IMR-90 (cell line): ENCODE results near the gene LAMA3. TPM values are rescaled to one million over a fixed set of nuclear protein-coding genes. Genes with fewer than 3 reads are reported as not detected.

ENCODE experiments used
- ATAC-seq: fragments of 200-7000 bp; cut with Tn5 transposase; 2 replicates; pipeline ENCODE4 v1.9.1; 2020; ENCODE audit warnings: low read depth, mild to moderate bottlenecking, moderate library complexity
- BruUV-seq: library from RNA; stranded (reverse); fragments of 400-500 nt; replicated peaks from 2 replicates; lab custom pipeline; 2021; lab: Mats Ljungman, UMichigan
- CTCF ChIA-PET: fragments of 300-600 bp; formaldehyde crosslinking; extraction: SDS; loops from one replicate; lab custom pipeline; 2021; ENCODE audit warnings: antibody characterized with exemption; lab: Yijun Ruan, JAX
- POLR2A ChIA-PET: fragments of 300-600 bp; sonication (Branson Sonifier 250); formaldehyde crosslinking; loops from one replicate; lab custom pipeline; 2022; ENCODE audit warnings: antibody characterized with exemption; ENCODE audit not compliant: unreplicated experiment; lab: Charles Lee
- DNase-seq: peaks from one replicate; pipeline ENCODE4 v3.0.0; 2013
- H2AFZ ChIP-seq: replicated peaks from 2 replicates; pipeline ENCODE3; 2013; ENCODE audit warnings: low read length, mild to moderate bottlenecking; ENCODE audit not compliant: poor library complexity
- H2AK5ac ChIP-seq: 2 replicates; pipeline ENCODE4 v1.6.1; 2013; ENCODE audit warnings: low read depth, low read length, inconsistent platforms
- H2AK9ac ChIP-seq: replicated peaks from 2 replicates; pipeline ENCODE3; 2013; ENCODE audit warnings: mild to moderate bottlenecking, low read depth, low read length, moderate library complexity; ENCODE audit not compliant: poor library complexity
- H2BK120ac ChIP-seq: 2 replicates; pipeline ENCODE4 v1.6.1; 2013; ENCODE audit warnings: low read depth, low read length, inconsistent platforms
- H2BK15ac ChIP-seq: 3 replicates; pipeline ENCODE4 v1.6.1; 2013; ENCODE audit warnings: low read depth, low read length, inconsistent platforms
- H2BK20ac ChIP-seq: 2 replicates; pipeline ENCODE4 v1.6.1; 2013; ENCODE audit warnings: low read depth, mild to moderate bottlenecking, inconsistent platforms, low read length, moderate library complexity
- H2BK5ac ChIP-seq: 2 replicates; pipeline ENCODE4 v1.6.1; 2013; ENCODE audit warnings: mild to moderate bottlenecking, low read depth, low read length, inconsistent platforms; ENCODE audit not compliant: poor library complexity, severe bottlenecking
- H3K14ac ChIP-seq: replicated peaks from 2 replicates; pipeline ENCODE4 v1.6.1; 2013; ENCODE audit warnings: low read depth, low read length, inconsistent platforms
- H3K18ac ChIP-seq: 2 replicates; pipeline ENCODE4 v1.6.1; 2013; ENCODE audit warnings: low read depth, low read length, control low read depth
- H3K23ac ChIP-seq: 2 replicates; pipeline ENCODE4 v1.6.1; 2013; ENCODE audit warnings: low read depth, low read length, inconsistent platforms
- H3K27ac ChIP-seq: 2 replicates; pipeline ENCODE4 v1.5.1; 2013; ENCODE audit warnings: mild to moderate bottlenecking, control low read depth, low read length; ENCODE audit not compliant: insufficient read depth
- H3K27me3 ChIP-seq: 2 replicates; pipeline ENCODE4 v1.6.1; 2013; ENCODE audit warnings: low read length; ENCODE audit not compliant: control insufficient read depth, insufficient read depth
- H3K36me3 ChIP-seq: 2 replicates; pipeline ENCODE4 v1.6.1; 2013; ENCODE audit warnings: low read length, mixed read lengths; ENCODE audit not compliant: control insufficient read depth, insufficient read depth
- H3K4ac ChIP-seq: 2 replicates; pipeline ENCODE4 v1.6.1; 2013; ENCODE audit warnings: low read depth, low read length, inconsistent platforms
- H3K4me1 ChIP-seq: 2 replicates; pipeline ENCODE4 v1.6.1; 2013; ENCODE audit warnings: low read length, mixed read lengths; ENCODE audit not compliant: control insufficient read depth, insufficient read depth
- H3K4me2 ChIP-seq: 2 replicates; pipeline ENCODE4 v1.6.1; 2013; ENCODE audit warnings: low read depth, mild to moderate bottlenecking, control low read depth, low read length, moderate library complexity
- H3K4me3 ChIP-seq: 2 replicates; pipeline ENCODE4 v1.5.1; 2013; ENCODE audit warnings: low read depth, mild to moderate bottlenecking, control low read depth, low read length, moderate library complexity; ENCODE audit not compliant: insufficient read depth
- H3K56ac ChIP-seq: 2 replicates; pipeline ENCODE4 v1.6.1; 2013; ENCODE audit warnings: low read length, inconsistent platforms; ENCODE audit not compliant: insufficient read depth; ENCODE audit errors: extremely low read depth
- H3K79me1 ChIP-seq, 2 experiments: 2 replicates each; pipeline ENCODE4 v1.6.1; 2013; ENCODE audit warnings: low read length in 2 of 2, inconsistent platforms in 1 of 2, low read depth in 1 of 2
- H3K9ac ChIP-seq: 2 replicates; pipeline ENCODE4 v1.6.1; 2013; ENCODE audit warnings: low read depth, low read length, control low read depth
- H3K9me1 ChIP-seq: 2 replicates; pipeline ENCODE4 v1.6.1; 2013; ENCODE audit warnings: low read length, inconsistent platforms; ENCODE audit not compliant: insufficient read depth
- H3K9me3 ChIP-seq: 2 replicates; pipeline ENCODE4 v1.6.1; 2013; ENCODE audit warnings: low read length; ENCODE audit not compliant: control insufficient read depth, insufficient read depth
- H4K20me1 ChIP-seq: 2 replicates; pipeline ENCODE4 v1.6.1; 2013; ENCODE audit warnings: low read length, inconsistent platforms; ENCODE audit not compliant: insufficient read depth
- H4K5ac ChIP-seq: 2 replicates; pipeline ENCODE4 v1.6.1; 2013; ENCODE audit warnings: mild to moderate bottlenecking, low read depth, low read length, control low read depth
- H4K8ac ChIP-seq, 2 experiments: 2 replicates each; pipeline ENCODE4 v1.6.1; 2013; ENCODE audit warnings: low read depth in 2 of 2, low read length in 2 of 2, control low read depth in 1 of 2, inconsistent platforms in 1 of 2
- H4K91ac ChIP-seq: 2 replicates; pipeline ENCODE4 v1.6.1; 2013; ENCODE audit warnings: low read depth, low read length, inconsistent platforms; ENCODE audit not compliant: insufficient read depth
- BHLHE40 ChIP-seq: fragments of 150-350 bp; IDR thresholded peaks from 2 replicates; pipeline ENCODE4 v1.6.1; 2016; ENCODE audit warnings: mild to moderate bottlenecking, low read depth, low read length
- CEBPB ChIP-seq: IDR thresholded peaks from 2 replicates; pipeline ENCODE4 v1.6.1; 2012; ENCODE audit warnings: low read depth, low read length, improper control_type of control experiment
- CHD1 ChIP-seq: IDR thresholded peaks from 2 replicates; pipeline ENCODE4 v1.6.1; 2012; ENCODE audit warnings: low read depth, low read length, improper control_type of control experiment
- CTCF ChIP-seq: conservative IDR thresholded peaks from 2 replicates; pipeline ENCODE4 v1.5.1; 2012; ENCODE audit warnings: mild to moderate bottlenecking, low read depth, low read length, improper control_type of control experiment
- ELK1 ChIP-seq: fragments of 150-350 bp; IDR thresholded peaks from 2 replicates; pipeline ENCODE4 v1.6.1; 2016; ENCODE audit warnings: low read depth, mild to moderate bottlenecking, low read length, moderate library complexity, borderline replicate concordance
- FOS ChIP-seq: fragments of 150-350 bp; IDR thresholded peaks from 2 replicates; pipeline ENCODE4 v1.6.1; 2016; ENCODE audit warnings: low read depth, low read length
- MAFK ChIP-seq: IDR thresholded peaks from 2 replicates; pipeline ENCODE4 v1.6.1; 2012; ENCODE audit warnings: low read depth, low read length, improper control_type of control experiment
- MAZ ChIP-seq: IDR thresholded peaks from 2 replicates; pipeline ENCODE4 v1.6.1; 2012; ENCODE audit warnings: low read depth, mild to moderate bottlenecking, low read length, improper control_type of control experiment, moderate library complexity, borderline replicate concordance
- MXI1 ChIP-seq: IDR thresholded peaks from 2 replicates; pipeline ENCODE4 v1.6.1; 2012; ENCODE audit warnings: low read depth, mild to moderate bottlenecking, low read length, moderate library complexity, borderline replicate concordance
- NFE2L2 ChIP-seq: fragments of 150-350 bp; IDR thresholded peaks from 2 replicates; pipeline ENCODE4 v1.6.1; 2016; ENCODE audit warnings: low read depth, mild to moderate bottlenecking, low read length
- POLR2A ChIP-seq: IDR thresholded peaks from 2 replicates; pipeline ENCODE4 v1.6.1; 2012; ENCODE audit warnings: mild to moderate bottlenecking, low read depth, low read length
- RAD21 ChIP-seq: IDR thresholded peaks from 2 replicates; pipeline ENCODE4 v1.6.1; 2012; ENCODE audit warnings: low read length, improper control_type of control experiment
- RCOR1 ChIP-seq: IDR thresholded peaks from 2 replicates; pipeline ENCODE4 v1.6.1; 2012; ENCODE audit warnings: mild to moderate bottlenecking, low read length, improper control_type of control experiment; ENCODE audit not compliant: insufficient replicate concordance
- RFX5 ChIP-seq: IDR thresholded peaks from 2 replicates; pipeline ENCODE4 v1.8.0; 2012; ENCODE audit warnings: low read depth, mild to moderate bottlenecking, low read length, moderate library complexity
- SMC3 ChIP-seq: fragments of 150-350 bp; IDR thresholded peaks from 2 replicates; pipeline ENCODE4 v1.6.1; 2016; ENCODE audit warnings: low read depth, mild to moderate bottlenecking, antibody characterized with exemption, low read length, moderate library complexity
- USF2 ChIP-seq: fragments of 150-350 bp; IDR thresholded peaks from 2 replicates; pipeline ENCODE4 v1.6.1; 2017; ENCODE audit warnings: mild to moderate bottlenecking, antibody characterized with exemption, low read length, low read depth
- WGBS, 2 experiments: methylation state at CpG; one replicate each; pipeline versions ENCODE4 v1.1.5 to v1.1.7; 2013; ENCODE audit warnings: missing lambda C conversion rate in 2 of 2; ENCODE audit not compliant: insufficient read length in 1 of 2; ENCODE audit errors: extremely low coverage in 2 of 2; 5-methylcytosine and 5-hydroxymethylcytosine counted together
- dilution Hi-C: fragments of 300-500 bp; cut with HindIII; formaldehyde crosslinking; loops from one replicate; pipeline ENCODE4 v1.14.3; 2018; ENCODE audit warnings: low sequenced_read_pairs; ENCODE audit not compliant: unreplicated experiment
- in situ Hi-C: fragments of 300-500 bp; cut with MboI; formaldehyde crosslinking; loops from 3 replicates; pipeline ENCODE4 v1.14.3; 2019; ENCODE audit warnings: low sequenced_read_pairs, inconsistent platforms, mixed read lengths
- intact Hi-C: fragments of 100-400 bp; cut with micrococcal nuclease; formaldehyde crosslinking; loops from 2 replicates; pipeline ENCODE4 v1.10.0; 2022
- polyA plus RNA-seq, 3 experiments: library from polyadenylated mRNA; depleted of rRNA; stranded (reverse); fragments of >200 nt; gene quantifications; 2 replicates each; pipeline ENCODE4 v1.2.3, GENCODE V29; 2012; ENCODE audit warnings: low replicate concordance in 1 of 3
- total RNA-seq: library from RNA; depleted of rRNA; stranded (reverse); fragments of >200 nt; gene quantifications from 2 replicates; pipeline ENCODE4 v1.2.3, GENCODE V29; 2012

The LAMA3 gene
- total and polyA plus RNA-seq, 2 of the 4 experiments (the other 2 are of a cell fraction): 0.18 to 0.19 TPM

GRCh38 chr18:23690505-23691068, 1.3 kb downstream of the LAMA3 start:
- no peak overlapping the region for H2BK15ac ChIP-seq
- peaks cover 10% of the 10 kb centered on the region for H3K4me1 ChIP-seq
- no TSS peak for BruUV-seq
- 54% methylated on average over 8 of the region's 21 CpGs; no CpG with 5 or more reads in 1 of the 2 experiments for WGBS, 2 experiments
- H3K4ac ChIP-seq: no peak overlapping the region
- TF ChIP-seq ELK1: no peak
- TF ChIP-seq RAD21: no peak
- TF ChIP-seq POLR2A: no peak
- TF ChIP-seq USF2: no peak
- no peak for TF ChIP-seq NFE2L2
- no peak for TF ChIP-seq MXI1
- no peak for TF ChIP-seq SMC3
- TF ChIP-seq CTCF: no peak
- no peak for TF ChIP-seq RFX5
- TF ChIP-seq BHLHE40: no peak
- TF ChIP-seq FOS: no peak
- TF ChIP-seq RCOR1: no peak
- no peak for TF ChIP-seq CHD1
- no peak for TF ChIP-seq MAZ
- no peak for TF ChIP-seq MAFK
- no peak for TF ChIP-seq CEBPB
- no peak overlapping the region for H3K27ac ChIP-seq
- no peak overlapping the region for H2AFZ ChIP-seq
- H2BK5ac ChIP-seq: no peak overlapping the region
- dilution Hi-C loops (no loop called here), intact Hi-C loops (no loop called here), in situ Hi-C loops (no loop called here)
- peaks cover 3% of the 10 kb centered on the region for H3K9me3 ChIP-seq
- peaks cover 7% of the 10 kb centered on the region; the same call in 1 of the 2 replicates for H4K20me1 ChIP-seq
- DNase-seq (no peak), ATAC-seq (no peak)
- no peak overlapping the region for H3K56ac ChIP-seq
- H3K23ac ChIP-seq: no peak overlapping the region
- no peak overlapping the region for H2BK20ac ChIP-seq
- H2BK120ac ChIP-seq: no peak overlapping the region
- no peaks in the 10 kb centered on the region for H3K79me1 ChIP-seq
- peaks cover 8% of the 10 kb centered on the region for H3K9me1 ChIP-seq
- no peak overlapping the region for H4K5ac ChIP-seq
- no peak overlapping the region for H2AK9ac ChIP-seq
- no peak overlapping the region for H3K18ac ChIP-seq
- no peak overlapping the region for H4K8ac ChIP-seq
- H3K4me3 ChIP-seq: no peak overlapping the region
- no peaks in the 10 kb centered on the region for H3K36me3 ChIP-seq
- no peak overlapping the region for H3K14ac ChIP-seq
- H3K27me3 ChIP-seq: peaks cover 38% of the 10 kb centered on the region
- ChIA-PET CTCF (no interaction called here), POLR2A (no interaction called here)
- peak overlapping the region; percentile 22; the same call in 1 of the 2 replicates for H2AK5ac ChIP-seq
- no peak overlapping the region for H4K91ac ChIP-seq
- no peak overlapping the region for H3K9ac ChIP-seq
- H3K4me2 ChIP-seq: no peak overlapping the region
